Small intestine (tissue), 7 donors: ENCODE data around the gene ATP8B4. TPM values are rescaled to one million over a fixed set of nuclear protein-coding genes. Genes with fewer than 3 reads are reported as not detected.

Source experiments
- DNase-seq, 2 donors: peaks; one replicate each; pipeline versions ENCODE4 v3.0.0 to v3.0.0-alpha.2; 2013
- FAIRE-seq: peaks from 2 replicates; lab custom pipeline; 2012; peaks lifted over from hg19 to GRCh38; lab: Jason Lieb, UNC
- H3K27ac ChIP-seq, 3 donors: one replicate each; pipeline ENCODE4 v1.5.1; 2013; ENCODE audit warnings: low read length in 2 of 3, mild to moderate bottlenecking in 2 of 3, control low read depth in 1 of 3, inconsistent platforms in 1 of 3, low read depth in 1 of 3, moderate library complexity in 1 of 3
- H3K27me3 ChIP-seq, 3 donors: one replicate each; pipeline ENCODE4 v1.6.1; 2013; ENCODE audit warnings: low read length in 3 of 3, inconsistent platforms in 1 of 3; ENCODE audit not compliant: control insufficient read depth in 3 of 3, insufficient read depth in 3 of 3
- H3K36me3 ChIP-seq, 3 donors: one replicate each; pipeline ENCODE4 v1.6.1; 2013; ENCODE audit warnings: low read length in 3 of 3, inconsistent platforms in 1 of 3, low read depth in 1 of 3, mild to moderate bottlenecking in 1 of 3, moderate library complexity in 1 of 3; ENCODE audit not compliant: control insufficient read depth in 3 of 3, insufficient read depth in 2 of 3
- H3K4me1 ChIP-seq, 3 donors: one replicate each; pipeline ENCODE4 v1.6.1; 2013; ENCODE audit warnings: low read length in 2 of 3, inconsistent platforms in 1 of 3, low read depth in 1 of 3, mild to moderate bottlenecking in 1 of 3, moderate library complexity in 1 of 3; ENCODE audit not compliant: control insufficient read depth in 3 of 3, insufficient read depth in 2 of 3
- H3K4me3 ChIP-seq, 3 donors: one replicate each; pipeline ENCODE4 v1.5.1; 2013; ENCODE audit warnings: low read length in 3 of 3, control low read depth in 1 of 3, inconsistent platforms in 1 of 3, low read depth in 1 of 3, mild to moderate bottlenecking in 1 of 3, moderate library complexity in 1 of 3
- H3K9me3 ChIP-seq, 2 donors: one replicate each; pipeline ENCODE4 v1.6.1; 2013; ENCODE audit warnings: low read depth in 1 of 2, low read length in 1 of 2; ENCODE audit not compliant: control insufficient read depth in 2 of 2, insufficient read depth in 1 of 2
- WGBS, 3 donors: extraction: QIAGEN DNeasy Blood & Tissue Kit; methylation state at CpG; one replicate each; pipeline ENCODE4 v1.1.7; 2013; 5-methylcytosine and 5-hydroxymethylcytosine counted together
- polyA plus RNA-seq, 4 donors: library from polyadenylated mRNA; stranded (reverse) in 3 of 4; unstranded in 1 of 4; fragments of 200-250 nt in 3 of 4; fragments of 120-200 nt in 1 of 4; gene quantifications; one replicate each; pipeline versions ENCODE4 v1.2.1 to v1.2.3, GENCODE V29; 2013
- donor health status: healthy with polysubstance abuse.
- donor health status: control.
- donor health status: control.
- donor health status: Bipolar disorder and iron deficiency.
- donor health status: healthy.

The ATP8B4 gene
- polyA plus RNA-seq, 4 donors, result 0.45 to 4.9 (median 1.9) TPM

- Histone ChIP-seq H3K36me3 (no peaks in the 10 kb centered on the region), H3K4me1 (no peaks in the 10 kb centered on the region), H3K9me3 (no peaks in the 10 kb centered on the region), H3K27ac (no peak overlapping the region), H3K4me3 (no peak overlapping the region), H3K27me3 (no peaks in the 10 kb centered on the region)
- FAIRE-seq, result no peak
- WGBS, 3 donors, result 17 to 42% (median 28%) methylated on average over 3 of the region's 3 CpGs
- DNase-seq, result no peak
Measured at GRCh38 chr15:49815950-49816349, 303.1 kb downstream of the ATP8B4 start.

- DNase-seq, result no peak
- Histone ChIP-seq H3K4me1 (no peaks in the 10 kb centered on the region), H3K27ac (no peak overlapping the region), H3K36me3 (no peaks in the 10 kb centered on the region), H3K4me3 (no peak overlapping the region), H3K9me3 (no peaks in the 10 kb centered on the region), H3K27me3 (no peaks in the 10 kb centered on the region)
- FAIRE-seq, result no peak
- 47 to 74% (median 70%) methylated on average over 1 of the region's 1 CpG for WGBS, 3 donors
Measured at GRCh38 chr15:49815526-49815925, 303.5 kb downstream of the ATP8B4 start.

GRCh38 chr15:49814709-49815108 lies 304.3 kb downstream of the ATP8B4 start:
- Histone ChIP-seq H3K27ac (no peak overlapping the region), H3K27me3 (no peaks in the 10 kb centered on the region), H3K4me1 (no peaks in the 10 kb centered on the region), H3K9me3 (no peaks in the 10 kb centered on the region), H3K36me3 (no peaks in the 10 kb centered on the region), H3K4me3 (no peak overlapping the region)
- FAIRE-seq (no peak), DNase-seq (no peak)
- WGBS, 3 donors, result 62 to 73% (median 68%) methylated on average over 1 of the region's 1 CpG

GRCh38 chr15:49813625-49814024 lies 305.4 kb downstream of the ATP8B4 start:
- FAIRE-seq (no peak), DNase-seq (no peak)
- Histone ChIP-seq H3K4me1 (no peaks in the 10 kb centered on the region), H3K27me3 (no peaks in the 10 kb centered on the region), H3K4me3 (no peak overlapping the region), H3K9me3 (no peaks in the 10 kb centered on the region), H3K36me3 (no peaks in the 10 kb centered on the region), H3K27ac (no peak overlapping the region)

GRCh38 chr15:49810720-49811119 lies 308.3 kb downstream of the ATP8B4 start:
- DNase-seq, result no peak
- no peaks in the 10 kb centered on the region for H3K36me3 ChIP-seq
- no peak overlapping the region for H3K27ac ChIP-seq
- H3K4me1 ChIP-seq, result no peaks in the 10 kb centered on the region
- H3K4me3 ChIP-seq, result no peak overlapping the region
- no peak for FAIRE-seq
- H3K27me3 ChIP-seq, result no peaks in the 10 kb centered on the region
- no peaks in the 10 kb centered on the region for H3K9me3 ChIP-seq

- WGBS, 3 donors, result 67 to 80% (median 77%) methylated on average over 2 of the region's 2 CpGs
- Histone ChIP-seq H3K36me3 (no peaks in the 10 kb centered on the region), H3K4me1 (no peaks in the 10 kb centered on the region), H3K27ac (no peak overlapping the region), H3K4me3 (no peak overlapping the region), H3K27me3 (no peaks in the 10 kb centered on the region), H3K9me3 (no peaks in the 10 kb centered on the region)
- DNase-seq, result no peak
- FAIRE-seq, result no peak
Measured at GRCh38 chr15:49809894-49810609, 309.0 kb downstream of the ATP8B4 start.

GRCh38 chr15:49808341-49808740 lies 310.7 kb downstream of the ATP8B4 start:
- Histone ChIP-seq H3K27ac (no peak overlapping the region), H3K27me3 (no peaks in the 10 kb centered on the region), H3K9me3 (peaks cover 0 to 6% of the 10 kb centered on the region in 2 donors), H3K4me3 (no peak overlapping the region), H3K36me3 (no peaks in the 10 kb centered on the region), H3K4me1 (no peaks in the 10 kb centered on the region)
- FAIRE-seq (no peak), DNase-seq (no peak)
- WGBS, 3 donors, result 74 to 86% (median 75%) methylated on average over 1 of the region's 1 CpG
